Activated gamma-delta T cell (primary cell): ENCODE measurements around the gene EXOC3L1.

Source experiments
- DNase-seq: peaks from one replicate; lab custom pipeline; 2025; lab: John Stamatoyannopoulos, UW

Gene EXOC3L1

GRCh38 chr16:67148656-67149275 lies 41.2 kb downstream of the EXOC3L1 start:
- no peak for DNase-seq

- no peak for DNase-seq
These were observed 41.7 kb downstream of the EXOC3L1 start for GRCh38 chr16:67148221-67148620.

GRCh38 chr16:67147437-67148140 lies 42.3 kb downstream of the EXOC3L1 start:
- no peak for DNase-seq

GRCh38 chr16:67146523-67147357 lies 43.2 kb downstream of the EXOC3L1 start:
- no peak for DNase-seq

GRCh38 chr16:67145746-67146145 lies 44.2 kb downstream of the EXOC3L1 start:
- DNase-seq, result no peak

GRCh38 chr16:67144943-67145342 lies 45.0 kb downstream of the EXOC3L1 start:
- DNase-seq, result no peak

- no peak for DNase-seq
These were observed 47.6 kb downstream of the EXOC3L1 start for GRCh38 chr16:67142342-67142741.

GRCh38 chr16:67141391-67141790 lies 48.5 kb downstream of the EXOC3L1 start:
- DNase-seq, result no peak

GRCh38 chr16:67137605-67138004 lies 52.3 kb downstream of the EXOC3L1 start:
- DNase-seq, result no peak
